ENCODE data around the gene ZDHHC13.

Gene ZDHHC13

DNA sequence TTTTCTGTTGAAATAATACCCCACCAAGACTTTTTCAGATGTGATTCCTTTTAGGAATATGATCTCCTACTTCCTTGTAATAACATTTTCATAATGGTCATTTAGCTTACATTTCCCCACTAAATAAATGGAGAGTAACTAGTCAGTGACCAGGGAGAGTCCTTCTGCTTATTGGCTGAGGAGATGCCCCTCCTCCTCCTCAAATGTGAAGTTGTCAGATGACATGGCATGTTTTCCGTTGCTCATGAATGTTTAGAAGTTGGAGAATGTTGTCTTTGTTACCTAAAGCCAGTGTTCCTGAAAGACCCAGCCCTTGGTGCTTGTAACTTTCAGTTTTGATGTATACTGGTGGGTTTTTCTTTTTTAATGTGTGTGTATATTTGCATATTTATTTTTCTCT lies 46.6 kb downstream of the ZDHHC13 start:
- Histone ChIP-seq H3K36me3 (ENCODE audit: control insufficient read depth, insufficient read depth, low read length) (no peaks in the 10 kb centered on the region), H3K4me3 (ENCODE audit: low read depth, low read length) (no peak overlapping the region), H3K79me2 (no peaks in the 10 kb centered on the region), H3K4me1 (no peaks in the 10 kb centered on the region), H2AFZ (no peak overlapping the region), H3K27ac (no peak overlapping the region), H3K27me3 (ENCODE audit: control insufficient read depth, insufficient read depth, low read length) (no peaks in the 10 kb centered on the region), H3K9me3 (ENCODE audit: control insufficient read depth, low read length) (no peaks in the 10 kb centered on the region), H3K4me2 (ENCODE audit: low read length) (no peak overlapping the region), H3K9ac (no peak overlapping the region)
- TF ChIP-seq CTCF (IDR thresholded peaks at IDR 0.05): no peak

DNA sequence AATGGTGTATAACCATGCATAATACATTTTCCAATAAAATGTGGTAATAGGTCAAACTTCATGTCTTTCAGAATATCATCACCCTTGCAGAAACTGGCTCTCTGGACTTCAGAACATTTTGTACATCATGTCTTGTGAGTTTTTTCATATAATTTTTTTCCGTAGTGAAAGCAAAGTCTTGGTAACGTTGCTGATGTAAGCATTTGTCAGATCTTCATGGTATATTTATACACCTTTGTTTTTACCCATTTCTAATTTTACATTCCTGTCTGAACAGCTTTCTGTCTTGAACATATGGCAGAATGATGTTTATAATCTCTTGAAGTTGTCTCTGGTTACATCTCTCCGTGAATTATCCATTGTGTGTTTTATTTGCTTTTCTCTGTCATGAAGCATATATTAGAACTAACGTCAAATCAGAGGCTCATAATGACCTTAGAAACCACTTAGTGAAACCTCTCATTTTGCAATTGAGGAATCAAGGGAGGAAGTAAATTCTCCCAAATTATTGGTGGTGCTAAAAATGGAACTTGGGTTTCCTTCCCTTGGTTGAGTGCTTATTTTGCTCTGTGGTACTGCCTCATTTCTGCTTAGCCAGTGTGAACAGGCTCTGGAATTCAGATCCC lies 47.4 kb downstream of the ZDHHC13 start:
- no peak overlapping the region for H3K27ac ChIP-seq
- H3K9ac ChIP-seq: no peak overlapping the region
- H3K4me1 ChIP-seq: no peaks in the 10 kb centered on the region
- H3K36me3 ChIP-seq (ENCODE audit: control insufficient read depth, insufficient read depth, low read length): no peaks in the 10 kb centered on the region
- no peaks in the 10 kb centered on the region for H3K27me3 ChIP-seq (ENCODE audit: control insufficient read depth, insufficient read depth, low read length)
- no peak overlapping the region for H3K4me2 ChIP-seq (ENCODE audit: low read length)
- no peak overlapping the region for H2AFZ ChIP-seq
- H3K79me2 ChIP-seq: no peaks in the 10 kb centered on the region
- no peaks in the 10 kb centered on the region for H3K9me3 ChIP-seq (ENCODE audit: control insufficient read depth, low read length)
- H3K4me3 ChIP-seq (ENCODE audit: low read depth, low read length): no peak overlapping the region
- TF ChIP-seq CTCF (IDR thresholded peaks at IDR 0.05): no peak

DNA sequence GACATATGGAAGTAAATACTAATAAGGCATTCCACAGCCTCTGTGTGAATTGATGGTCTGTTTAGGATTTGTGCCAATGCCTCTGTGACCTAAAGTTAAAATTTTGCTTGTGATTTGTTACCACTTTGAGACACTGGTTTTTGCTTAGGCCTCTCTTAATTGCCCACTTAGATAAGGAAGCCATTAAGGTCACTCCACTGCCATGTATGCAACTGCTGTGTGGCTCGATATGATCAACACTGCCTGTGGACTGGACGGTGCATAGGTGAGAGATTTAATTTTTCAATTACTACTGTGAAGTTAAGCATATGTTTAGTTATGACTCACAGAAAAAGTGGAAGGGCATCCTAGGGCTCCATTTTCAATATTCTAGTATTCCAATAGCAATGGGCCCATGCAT lies 47.9 kb downstream of the ZDHHC13 start:
- no peaks in the 10 kb centered on the region for H3K36me3 ChIP-seq (ENCODE audit: control insufficient read depth, insufficient read depth, low read length)
- TF ChIP-seq CTCF (IDR thresholded peaks at IDR 0.05): no peak
- no peak overlapping the region for H2AFZ ChIP-seq
- no peak overlapping the region for H3K27ac ChIP-seq
- no peaks in the 10 kb centered on the region for H3K4me1 ChIP-seq
- H3K27me3 ChIP-seq (ENCODE audit: control insufficient read depth, insufficient read depth, low read length): no peaks in the 10 kb centered on the region
- H3K9ac ChIP-seq: no peak overlapping the region
- no peaks in the 10 kb centered on the region for H3K79me2 ChIP-seq
- H3K9me3 ChIP-seq (ENCODE audit: control insufficient read depth, low read length): no peaks in the 10 kb centered on the region
- no peak overlapping the region for H3K4me3 ChIP-seq (ENCODE audit: low read depth, low read length)
- no peak overlapping the region for H3K4me2 ChIP-seq (ENCODE audit: low read length)

DNA sequence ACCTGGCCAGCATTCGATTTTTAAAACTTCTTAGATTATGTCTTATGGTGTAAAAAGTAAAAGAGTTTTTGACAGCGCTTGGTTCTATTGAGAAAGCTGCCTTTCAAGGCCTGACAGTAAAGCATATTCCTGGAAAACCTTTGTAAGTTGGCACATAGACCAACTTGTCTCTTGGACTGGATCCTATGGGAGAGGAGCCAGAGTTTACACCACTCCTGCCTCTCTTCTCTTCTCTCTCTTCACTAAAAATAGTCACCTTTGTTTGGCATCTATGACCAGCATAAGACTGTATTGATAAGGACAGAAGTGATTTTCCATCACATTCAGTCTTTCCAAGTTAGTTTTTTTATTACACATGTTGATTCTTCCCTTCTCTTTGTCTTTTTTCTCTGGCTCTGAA lies 51.1 kb downstream of the ZDHHC13 start:
- TF ChIP-seq CTCF (IDR thresholded peaks at IDR 0.05): no peak
- no peaks in the 10 kb centered on the region for H3K36me3 ChIP-seq (ENCODE audit: control insufficient read depth, insufficient read depth, low read length)
- H3K9me3 ChIP-seq (ENCODE audit: control insufficient read depth, low read length): no peaks in the 10 kb centered on the region
- no peak overlapping the region for H3K9ac ChIP-seq
- H3K79me2 ChIP-seq: no peaks in the 10 kb centered on the region
- no peak overlapping the region for H3K4me2 ChIP-seq (ENCODE audit: low read length)
- H3K27me3 ChIP-seq (ENCODE audit: control insufficient read depth, insufficient read depth, low read length): no peaks in the 10 kb centered on the region
- no peak overlapping the region for H3K27ac ChIP-seq
- H3K4me3 ChIP-seq (ENCODE audit: low read depth, low read length): no peak overlapping the region
- H3K4me1 ChIP-seq: no peaks in the 10 kb centered on the region
- no peak overlapping the region for H2AFZ ChIP-seq

DNA sequence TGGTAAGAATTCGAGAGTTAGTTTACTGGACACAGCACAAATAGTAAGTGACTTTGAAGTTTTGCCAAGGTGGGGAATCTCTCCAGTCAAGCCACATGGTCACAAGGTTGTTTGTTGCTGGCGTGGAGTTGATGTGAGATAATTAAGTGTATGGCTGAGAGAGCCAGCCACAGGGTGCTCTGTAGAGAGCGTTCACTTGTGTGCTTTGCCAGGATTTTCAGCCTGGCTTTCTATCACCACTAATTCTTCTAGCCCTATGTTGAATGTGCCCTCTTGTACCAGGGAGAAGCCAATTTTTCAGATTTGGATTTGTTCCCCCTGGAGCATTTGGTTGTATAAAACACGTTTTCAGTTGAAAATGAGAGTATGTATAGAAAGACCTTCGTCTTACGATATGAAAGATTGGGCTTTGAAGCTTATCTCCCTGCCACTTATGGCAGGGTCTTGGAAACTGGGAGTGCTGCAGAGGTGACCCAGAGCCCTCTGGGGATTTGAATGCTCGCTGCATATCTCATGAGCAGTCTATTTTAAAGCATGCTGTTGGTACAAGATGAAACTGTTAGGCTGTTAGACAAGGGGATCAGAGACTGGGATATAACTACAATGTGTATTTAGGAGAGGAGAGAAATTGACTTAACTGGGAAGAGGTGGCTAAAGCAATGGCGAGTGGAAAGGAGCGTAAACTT lies 56.2 kb downstream of the ZDHHC13 start:
- H3K27me3 ChIP-seq (ENCODE audit: control insufficient read depth, insufficient read depth, low read length): no peaks in the 10 kb centered on the region
- H3K36me3 ChIP-seq (ENCODE audit: control insufficient read depth, insufficient read depth, low read length): no peaks in the 10 kb centered on the region
- H2AFZ ChIP-seq: no peak overlapping the region
- no peak for TF ChIP-seq CTCF (IDR thresholded peaks at IDR 0.05)
- H3K4me2 ChIP-seq (ENCODE audit: low read length): no peak overlapping the region
- no peaks in the 10 kb centered on the region for H3K79me2 ChIP-seq
- H3K4me3 ChIP-seq (ENCODE audit: low read depth, low read length): no peak overlapping the region
- no peaks in the 10 kb centered on the region for H3K4me1 ChIP-seq
- no peak overlapping the region for H3K9ac ChIP-seq
- H3K27ac ChIP-seq: no peak overlapping the region
- no peaks in the 10 kb centered on the region for H3K9me3 ChIP-seq (ENCODE audit: control insufficient read depth, low read length)
